Skeletal muscle tissue (tissue), 4 donors: ENCODE data around the gene KLK12. TPM values are rescaled to one million over a fixed set of nuclear protein-coding genes. Genes with fewer than 3 reads are reported as not detected.

ENCODE experiments used
- H3K27ac ChIP-seq: one replicate; pipeline ENCODE4 v1.7.0; 2013; ENCODE audit warnings: mild to moderate bottlenecking, low read depth, low read length, inconsistent platforms
- H3K27me3 ChIP-seq, 3 donors: one replicate each; pipeline ENCODE4 v1.7.0; 2013; ENCODE audit warnings: low read length in 3 of 3; ENCODE audit not compliant: control insufficient read depth in 3 of 3, insufficient read depth in 3 of 3
- H3K36me3 ChIP-seq, 3 donors: one replicate each; pipeline ENCODE4 v1.7.0; 2013; ENCODE audit warnings: low read length in 3 of 3; ENCODE audit not compliant: control insufficient read depth in 3 of 3, insufficient read depth in 3 of 3
- H3K4me1 ChIP-seq, 3 donors: one replicate each; pipeline ENCODE4 v1.7.0; 2013; ENCODE audit warnings: low read length in 3 of 3, mild to moderate bottlenecking in 3 of 3; ENCODE audit not compliant: control insufficient read depth in 3 of 3, insufficient read depth in 3 of 3
- H3K4me3 ChIP-seq, 3 donors: one replicate each; pipeline ENCODE4 v1.7.0; 2013; ENCODE audit warnings: low read length in 3 of 3
- H3K9ac ChIP-seq, 3 donors: one replicate each; pipeline ENCODE4 v1.7.0; 2013; ENCODE audit warnings: low read length in 3 of 3, mild to moderate bottlenecking in 3 of 3, moderate library complexity in 2 of 3, low read depth in 1 of 3
- H3K9me3 ChIP-seq, 3 donors: one replicate each; pipeline ENCODE4 v1.7.0; 2013; ENCODE audit warnings: low read length in 3 of 3; ENCODE audit not compliant: control insufficient read depth in 3 of 3
- total RNA-seq: library from RNA; depleted of rRNA; stranded (reverse); fragments of >200 nt; gene quantifications from one replicate; pipeline ENCODE4 v1.2.3, GENCODE V29; 2014
- donor health status: Osteomylitis.

The KLK12 gene
- total RNA-seq, 1 donor from 2014 or later, result not detected

DNA sequence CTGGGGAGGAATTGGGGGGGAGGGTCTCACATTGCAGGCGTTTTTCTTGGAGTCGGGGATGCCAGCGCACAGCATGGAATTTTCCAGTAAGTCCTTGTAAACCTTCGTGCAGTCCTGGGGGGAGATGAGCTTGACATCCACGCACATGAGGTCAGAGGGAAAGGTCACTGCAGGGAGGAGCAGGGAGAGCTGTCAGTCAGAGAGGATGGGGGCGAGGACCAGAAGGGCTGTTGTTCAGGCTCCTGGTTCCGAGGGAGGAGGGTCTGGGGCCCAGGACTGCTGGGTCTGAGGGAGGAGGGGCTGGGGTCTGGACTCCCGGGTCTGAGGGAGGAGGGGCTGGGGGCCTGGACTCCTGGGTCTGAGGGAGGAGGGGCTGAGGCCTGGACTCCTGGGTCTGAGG, 55.0 kb downstream of the KLK12 start:
- no peaks in the 10 kb centered on the region for H3K36me3 ChIP-seq
- H3K9me3 ChIP-seq, result peaks cover 0 to 3% (median 0%) of the 10 kb centered on the region in 3 donors
- H3K4me1 ChIP-seq, result no peaks in the 10 kb centered on the region
- H3K27ac ChIP-seq, result no peak overlapping the region
- H3K9ac ChIP-seq, result no peak overlapping the region
- no peak overlapping the region for H3K4me3 ChIP-seq
- H3K27me3 ChIP-seq, result peaks cover 5 to 27% (median 6%) of the 10 kb centered on the region in 3 donors

Other genes with a start within 250 kb of the KLK12 start
- not detected for gene ACP4, start 244.6 kb downstream of the KLK12 start, total RNA-seq
- gene KLK1, start 211.2 kb downstream of the KLK12 start, total RNA-seq, result not detected
- gene KLK15, start 201.4 kb downstream of the KLK12 start, total RNA-seq, result not detected
- not detected for gene KLK3, start 180.1 kb downstream of the KLK12 start, total RNA-seq
- not detected for gene KLK2, start 161.6 kb downstream of the KLK12 start, total RNA-seq
- gene KLK4, start 123.6 kb downstream of the KLK12 start, total RNA-seq, result not detected
- gene KLK5, start 82.0 kb downstream of the KLK12 start, total RNA-seq, result not detected
- not detected for gene KLK6, start 65.4 kb downstream of the KLK12 start, total RNA-seq
- gene KLK7, start 51.1 kb downstream of the KLK12 start, total RNA-seq, result not detected
- not detected for gene KLK8, start 33.4 kb downstream of the KLK12 start, total RNA-seq
- gene KLK10, start 15.3 kb downstream of the KLK12 start, total RNA-seq, result under 0.01 TPM
- not detected for gene KLK11, start 8.4 kb downstream of the KLK12 start, total RNA-seq
- not detected for gene KLK13, start 30.1 kb upstream of the KLK12 start, total RNA-seq
- not detected for gene KLK14, start 47.9 kb upstream of the KLK12 start, total RNA-seq
- gene CTU1, start 73.4 kb upstream of the KLK12 start, total RNA-seq, result 4.2 TPM
- under 0.01 TPM for gene SIGLEC9, start 89.9 kb upstream of the KLK12 start, total RNA-seq
- 0.52 TPM for gene SIGLEC7, start 107.3 kb upstream of the KLK12 start, total RNA-seq
- 0.52 TPM for gene CD33, start 190.1 kb upstream of the KLK12 start, total RNA-seq
- gene SIGLECL1, start 216.1 kb upstream of the KLK12 start, total RNA-seq, result not detected